DOHH2 (cell line): ENCODE measurements around the gene DKK3.

ENCODE experiments used
- CTCF ChIP-seq: fragments of 200-600 bp; sonication (generic); IDR thresholded peaks from one replicate; pipeline ENCODE4 v1.5.1; 2014; ENCODE audit warnings: antibody characterized with exemption, mild to moderate bottlenecking, low read depth, low read length; ENCODE audit not compliant: poor library complexity, severe bottlenecking
- EZH2phosphoT487 ChIP-seq: fragments of 200-600 bp; sonication (generic); IDR thresholded peaks from 2 replicates; pipeline ENCODE4 v1.6.1; 2017; ENCODE audit warnings: borderline replicate concordance, mild to moderate bottlenecking, antibody characterized with exemption, low read length, moderate library complexity, mixed read lengths

- TF ChIP-seq CTCF (no peak), EZH2phosphoT487 (no peak)
Measured at GRCh38 chr11:11968511-11969280, 39.7 kb downstream of the DKK3 start.
